Breast epithelium (tissue), 4 donors: Measurements from ENCODE around the gene PPP1R37. TPM values are rescaled to one million over a fixed set of nuclear protein-coding genes. Genes with fewer than 3 reads are reported as not detected.

Experiments
- DNase-seq, 2 donors: peaks; one replicate each; pipeline ENCODE4 v3.0.0-alpha.2; 2019; ENCODE audit warnings: low spot score in 2 of 2
- H3K27ac ChIP-seq, 2 donors: fragments of 200-600 bp; sonication (generic) in 1 of 2; one replicate each; pipeline ENCODE4 v1.5.1; 2016 to 2019; ENCODE audit warnings: mild to moderate bottlenecking in 1 of 2
- H3K27me3 ChIP-seq, 2 donors: fragments of 200-600 bp; sonication (generic) in 1 of 2; one replicate each; pipeline versions ENCODE4 v1.5.1 to v1.6.0; 2017 to 2019; ENCODE audit warnings: control low read depth in 1 of 2, mild to moderate bottlenecking in 1 of 2
- H3K36me3 ChIP-seq: fragments of 200-600 bp; one replicate; pipeline ENCODE4 v1.5.1; 2019
- H3K4me1 ChIP-seq, 2 donors: fragments of 200-600 bp; sonication (generic); one replicate each; pipeline ENCODE4 v1.5.1; 2016 to 2019; ENCODE audit warnings: control low read depth in 1 of 2
- H3K4me3 ChIP-seq, 3 donors: fragments of 200-600 bp; sonication (generic); 1 replicate in 2 of 3; 2 replicates in 1 of 3; pipeline ENCODE4 v1.5.1; 2016 to 2019; ENCODE audit warnings: mild to moderate bottlenecking in 3 of 3, moderate library complexity in 2 of 3
- H3K9me3 ChIP-seq, 2 donors: fragments of 200-600 bp; sonication (generic) in 1 of 2; one replicate each; pipeline ENCODE4 v1.5.1; 2016 to 2019; ENCODE audit warnings: control low read depth in 1 of 2
- POLR2A ChIP-seq: fragments of 450-650 bp; IDR thresholded peaks from one replicate; pipeline ENCODE4 v1.6.1; 2016; ENCODE audit warnings: antibody characterized with exemption, mild to moderate bottlenecking, moderate library complexity
- POLR2AphosphoS5 ChIP-seq, 3 donors: sonication (generic); formaldehyde crosslinking; IDR thresholded peaks; one replicate each; pipeline ENCODE4 v1.6.1; 2017; ENCODE audit warnings: antibody characterized with exemption in 3 of 3
- intact Hi-C: fragments of 100-400 bp; cut with DNase I; formaldehyde crosslinking; loops from one replicate; pipeline ENCODE4 v1.15.1; 2023; ENCODE audit warnings: low total_unique reads
- total RNA-seq, 3 donors: library from RNA; depleted of rRNA; stranded (reverse); fragments of >200 nt; gene quantifications; one replicate each; pipeline ENCODE4 v1.1.0, GENCODE V29; 2016
- TF ChIP-seq, protein P1 (sequence below), 3 donors: fragments of 450-650 bp; IDR thresholded peaks; one replicate each; pipeline ENCODE4 v1.5.1; 2016 to 2017; ENCODE audit warnings: antibody characterized with exemption in 3 of 3, mild to moderate bottlenecking in 3 of 3, moderate library complexity in 3 of 3

Gene PPP1R37
- total RNA-seq, 3 donors from 2014 or later, result 18.6 to 50.8 (median 33.8) TPM

DNA sequence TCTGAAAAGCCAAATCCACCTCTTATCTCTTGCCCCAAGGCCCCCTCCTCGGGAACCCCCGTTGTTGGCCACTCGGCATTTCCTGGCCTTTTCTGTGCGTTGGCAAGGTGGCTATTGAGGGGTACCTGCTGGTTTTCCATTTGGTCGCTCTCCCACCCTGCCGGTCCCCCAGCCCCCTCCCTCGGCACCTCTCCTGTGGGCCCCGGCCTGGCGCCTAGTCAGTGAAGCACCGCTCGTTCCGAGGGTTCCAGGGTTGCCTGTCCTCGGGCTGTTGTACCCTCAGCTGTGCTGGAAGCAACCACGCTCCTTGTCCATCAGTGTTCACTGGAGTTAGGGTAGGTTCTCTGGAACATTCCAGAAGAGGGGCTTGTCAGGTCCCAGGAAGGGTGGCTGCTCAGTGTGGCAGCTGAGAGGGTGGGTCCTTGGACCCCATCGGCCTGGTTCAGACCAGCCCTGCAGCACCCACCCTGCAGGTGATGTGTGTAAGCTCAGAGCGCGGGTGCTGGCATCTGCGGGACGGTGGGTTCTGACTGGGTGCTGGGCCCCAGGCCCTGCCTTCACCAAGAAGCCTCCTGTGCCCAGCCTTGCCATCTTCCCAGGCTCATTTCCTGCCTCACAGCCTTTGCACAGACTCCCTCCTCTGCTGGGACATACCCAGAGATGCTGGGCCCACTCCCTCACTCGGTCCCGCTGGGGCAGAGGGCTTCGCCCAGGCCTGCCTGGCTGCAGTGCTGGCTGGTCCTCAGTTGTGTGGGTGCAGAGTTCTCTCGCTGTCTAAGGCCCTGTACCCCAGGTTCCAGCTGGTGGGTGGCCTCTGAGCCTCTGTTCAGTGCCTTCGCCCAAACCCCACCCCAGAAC lies 46.5 kb downstream of the PPP1R37 start:
- no peaks in the 10 kb centered on the region for H3K9me3 ChIP-seq
- H3K27me3 ChIP-seq, result no peaks in the 10 kb centered on the region
- H3K27ac ChIP-seq, result no peak overlapping the region
- no peak for DNase-seq
- H3K4me1 ChIP-seq, result no peaks in the 10 kb centered on the region
- no peaks in the 10 kb centered on the region for H3K36me3 ChIP-seq
- TF ChIP-seq POLR2A, result no peak
- TF ChIP-seq, protein P1, sequence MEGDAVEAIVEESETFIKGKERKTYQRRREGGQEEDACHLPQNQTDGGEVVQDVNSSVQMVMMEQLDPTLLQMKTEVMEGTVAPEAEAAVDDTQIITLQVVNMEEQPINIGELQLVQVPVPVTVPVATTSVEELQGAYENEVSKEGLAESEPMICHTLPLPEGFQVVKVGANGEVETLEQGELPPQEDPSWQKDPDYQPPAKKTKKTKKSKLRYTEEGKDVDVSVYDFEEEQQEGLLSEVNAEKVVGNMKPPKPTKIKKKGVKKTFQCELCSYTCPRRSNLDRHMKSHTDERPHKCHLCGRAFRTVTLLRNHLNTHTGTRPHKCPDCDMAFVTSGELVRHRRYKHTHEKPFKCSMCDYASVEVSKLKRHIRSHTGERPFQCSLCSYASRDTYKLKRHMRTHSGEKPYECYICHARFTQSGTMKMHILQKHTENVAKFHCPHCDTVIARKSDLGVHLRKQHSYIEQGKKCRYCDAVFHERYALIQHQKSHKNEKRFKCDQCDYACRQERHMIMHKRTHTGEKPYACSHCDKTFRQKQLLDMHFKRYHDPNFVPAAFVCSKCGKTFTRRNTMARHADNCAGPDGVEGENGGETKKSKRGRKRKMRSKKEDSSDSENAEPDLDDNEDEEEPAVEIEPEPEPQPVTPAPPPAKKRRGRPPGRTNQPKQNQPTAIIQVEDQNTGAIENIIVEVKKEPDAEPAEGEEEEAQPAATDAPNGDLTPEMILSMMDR (IDR thresholded peaks at IDR 0.05), result no peak
- intact Hi-C loops, result no loop called here
- H3K4me3 ChIP-seq, result no peak overlapping the region

DNA sequence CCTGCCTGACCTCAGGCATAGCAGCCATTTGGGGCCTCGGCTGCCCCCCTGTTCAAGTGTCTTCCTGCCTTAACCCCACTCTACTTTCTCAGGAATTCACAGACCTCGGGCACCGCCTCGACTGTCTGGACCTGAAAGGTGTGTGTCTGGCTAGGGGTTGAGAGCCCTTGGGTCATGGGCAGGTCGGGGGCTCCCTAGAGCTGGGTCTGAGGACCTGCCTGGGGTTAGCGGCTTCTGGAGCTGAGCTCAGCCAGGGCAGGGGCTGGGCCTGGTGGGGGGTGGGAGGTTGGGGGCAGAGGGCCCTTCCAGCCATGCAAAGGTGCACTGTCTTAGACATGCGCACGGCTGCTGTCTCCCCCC lies 47.1 kb downstream of the PPP1R37 start:
- Histone ChIP-seq H3K36me3 (no peaks in the 10 kb centered on the region), H3K4me1 (no peaks in the 10 kb centered on the region), H3K27me3 (no peaks in the 10 kb centered on the region), H3K27ac (no peak overlapping the region), H3K4me3 (no peak overlapping the region), H3K9me3 (no peaks in the 10 kb centered on the region)
- intact Hi-C loops, result no loop called here
- no peak for DNase-seq
- TF ChIP-seq POLR2AphosphoS5 (IDR thresholded peaks at IDR 0.05) (no peak), POLR2A (no peak)
- TF ChIP-seq, protein P1 (IDR thresholded peaks at IDR 0.05), result no peak

DNA sequence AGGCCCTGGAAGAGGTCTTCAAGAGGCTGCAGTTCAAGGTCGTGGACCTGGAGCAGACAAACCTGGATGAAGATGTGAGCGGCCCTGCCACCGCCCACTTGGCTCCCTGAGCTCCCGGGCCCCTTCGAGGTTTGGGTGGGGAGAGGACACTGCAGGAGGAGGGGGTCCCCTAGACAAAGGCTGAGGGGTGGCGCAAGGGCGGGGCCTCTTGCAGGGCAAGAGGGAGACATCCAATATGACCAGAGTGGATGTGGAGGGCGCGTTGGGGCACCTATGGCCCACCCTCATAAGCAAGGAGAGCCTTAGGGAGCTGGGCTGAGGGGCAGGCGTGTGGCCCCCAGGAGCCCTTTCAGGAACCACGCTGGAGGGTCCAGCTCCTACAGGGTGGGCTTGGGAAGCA lies 47.6 kb downstream of the PPP1R37 start:
- TF ChIP-seq POLR2AphosphoS5 (IDR thresholded peaks at IDR 0.05), result no peak
- no peaks in the 10 kb centered on the region for H3K4me1 ChIP-seq

DNA sequence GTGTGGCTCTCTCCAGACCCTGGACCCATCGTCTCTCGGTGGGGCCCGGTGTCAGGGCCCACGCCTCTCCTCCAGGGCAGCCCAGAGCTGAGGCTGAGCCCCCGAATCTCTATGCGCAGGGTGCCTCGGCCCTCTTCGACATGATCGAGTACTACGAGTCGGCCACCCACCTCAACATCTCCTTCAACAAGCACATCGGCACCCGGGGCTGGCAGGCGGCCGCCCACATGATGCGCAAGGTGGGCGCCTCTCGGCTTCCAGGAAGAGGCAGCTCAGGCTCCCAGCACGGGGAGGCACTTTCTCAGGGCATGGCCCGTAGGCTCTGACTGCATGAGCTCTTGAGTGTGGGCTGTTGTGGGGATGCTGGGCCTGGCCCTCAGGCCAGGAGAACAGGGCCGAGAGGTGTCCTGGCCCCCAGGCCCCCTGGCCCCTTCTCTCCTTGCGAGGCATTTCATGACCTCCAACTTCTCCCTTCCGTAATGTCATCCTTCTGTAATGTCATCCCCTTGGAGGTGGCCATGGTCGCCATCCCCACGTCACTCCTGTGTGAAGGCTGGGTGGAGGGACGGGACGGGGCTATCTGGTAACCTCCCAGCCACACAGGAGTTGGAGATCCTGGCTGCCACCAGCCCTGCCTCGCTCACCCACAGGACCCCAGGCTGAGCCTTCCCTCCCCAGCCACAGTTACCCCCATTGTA lies 48.4 kb downstream of the PPP1R37 start:
- no peaks in the 10 kb centered on the region for H3K36me3 ChIP-seq
- TF ChIP-seq POLR2A, result no peak
- TF ChIP-seq, protein P1 (IDR thresholded peaks at IDR 0.05), result no peak
- no peak for TF ChIP-seq POLR2AphosphoS5 (IDR thresholded peaks at IDR 0.05)
- DNase-seq, result no peak
- intact Hi-C loops, result no loop called here
- H3K4me1 ChIP-seq, result no peaks in the 10 kb centered on the region
- no peak overlapping the region for H3K4me3 ChIP-seq
- H3K27ac ChIP-seq, result no peak overlapping the region
- H3K27me3 ChIP-seq, result no peaks in the 10 kb centered on the region
- H3K9me3 ChIP-seq, result no peaks in the 10 kb centered on the region

More for the DNA sequence above, 47.6 kb downstream of the PPP1R37 start:
- H3K27ac ChIP-seq, result no peak overlapping the region
- no peak for DNase-seq
- no peaks in the 10 kb centered on the region for H3K27me3 ChIP-seq
- H3K9me3 ChIP-seq, result no peaks in the 10 kb centered on the region
- H3K4me3 ChIP-seq, result no peak overlapping the region
- H3K36me3 ChIP-seq, result no peaks in the 10 kb centered on the region
- intact Hi-C loops, result no loop called here

DNA sequence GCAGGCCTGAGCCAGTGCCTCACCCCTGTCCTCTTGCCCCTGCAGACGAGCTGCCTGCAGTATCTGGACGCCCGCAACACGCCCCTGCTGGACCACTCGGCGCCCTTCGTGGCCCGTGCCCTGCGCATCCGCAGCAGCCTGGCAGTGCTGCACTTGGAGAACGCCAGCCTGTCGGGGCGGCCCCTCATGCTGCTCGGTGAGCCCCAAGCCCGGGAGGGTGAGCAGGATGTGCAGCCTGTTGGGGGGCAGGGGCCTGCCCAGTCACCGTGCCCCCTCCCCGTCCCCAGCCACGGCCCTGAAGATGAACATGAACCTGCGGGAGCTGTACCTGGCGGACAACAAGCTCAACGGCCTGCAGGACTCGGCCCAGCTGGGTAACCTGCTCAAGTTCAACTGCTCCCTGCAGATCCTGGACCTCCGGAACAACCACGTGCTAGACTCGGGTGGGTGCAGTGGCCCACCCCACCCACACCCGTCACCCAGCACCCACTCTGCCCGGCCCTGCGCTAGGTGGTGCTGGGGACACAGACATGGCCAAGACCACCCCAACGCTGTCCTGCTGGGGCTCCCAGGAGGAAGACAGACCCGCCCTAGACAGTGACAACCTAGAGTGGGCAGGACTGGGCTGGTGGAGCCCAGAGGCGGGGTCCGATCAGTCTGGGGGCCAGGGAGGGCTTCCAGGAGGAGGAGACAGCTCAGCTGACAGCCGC lies 49.2 kb downstream of the PPP1R37 start:
- Histone ChIP-seq H3K27me3 (no peaks in the 10 kb centered on the region), H3K27ac (no peak overlapping the region), H3K9me3 (no peaks in the 10 kb centered on the region), H3K36me3 (no peaks in the 10 kb centered on the region), H3K4me3 (no peak overlapping the region), H3K4me1 (no peaks in the 10 kb centered on the region)
- intact Hi-C loops, result no loop called here
- no peak for DNase-seq
- TF ChIP-seq POLR2AphosphoS5 (IDR thresholded peaks at IDR 0.05) (no peak), POLR2A (no peak)
- TF ChIP-seq, protein P1 (IDR thresholded peaks at IDR 0.05), result no peak
